Endothelial cell of umbilical vein (primary cell): ENCODE data around the gene NOLC1. TPM values are rescaled to one million over a fixed set of nuclear protein-coding genes. Genes with fewer than 3 reads are reported as not detected.

Experiments
- BruUV-seq: library from RNA; stranded (reverse); fragments of 400-500 nt; replicated peaks from 2 replicates; lab custom pipeline; 2021; lab: Mats Ljungman, UMichigan
- CTCF ChIA-PET: fragments of 300-600, 350-600 bp; sonication (Branson Sonifier 250); formaldehyde crosslinking; loops from one replicate; lab custom pipeline; 2021; ENCODE audit warnings: antibody characterized with exemption, inconsistent platforms; lab: Charles Lee
- POLR2A ChIA-PET: fragments of 300-600, 350-600 bp; sonication (Branson Sonifier 250); formaldehyde crosslinking; loops from one replicate; lab custom pipeline; 2021; ENCODE audit warnings: antibody characterized with exemption, inconsistent platforms; lab: Charles Lee
- DNase-seq: peaks from one replicate; pipeline ENCODE4 v3.0.0-alpha.2; 2011; ENCODE audit warnings: low read depth, low spot score
- FAIRE-seq: peaks from 2 replicates; lab custom pipeline; 2011; peaks lifted over from hg19 to GRCh38; lab: Jason Lieb, UNC
- H2AFZ ChIP-seq: 2 replicates; pipeline ENCODE4 v1.6.0; 2012; ENCODE audit warnings: low read depth, low read length, control low read depth, inconsistent platforms
- H3K27ac ChIP-seq: 2 replicates; pipeline ENCODE4 v1.5.1; 2011; ENCODE audit warnings: low read depth, mild to moderate bottlenecking, control low read depth, low read length, moderate library complexity; ENCODE audit not compliant: insufficient read depth
- H3K27me3 ChIP-seq, 2 experiments: 2 replicates each; pipeline versions ENCODE4 v1.6.0 to v1.6.1; 2011; ENCODE audit warnings: low read length in 2 of 2, mixed read lengths in 1 of 2; ENCODE audit not compliant: control insufficient read depth in 2 of 2, insufficient read depth in 2 of 2
- H3K36me3 ChIP-seq, 2 experiments: 2 replicates in 1 of 2; 3 replicates in 1 of 2; pipeline ENCODE4 v1.5.1; 2011; ENCODE audit warnings: low read length in 2 of 2, mild to moderate bottlenecking in 1 of 2, moderate library complexity in 1 of 2; ENCODE audit not compliant: control insufficient read depth in 2 of 2, insufficient read depth in 2 of 2; ENCODE audit errors: extremely low read depth in 1 of 2
- H3K4me1 ChIP-seq: 3 replicates; pipeline ENCODE4 v1.5.1; 2011; ENCODE audit warnings: mild to moderate bottlenecking, low read length; ENCODE audit not compliant: control insufficient read depth, insufficient read depth; ENCODE audit errors: extremely low read depth
- H3K4me2 ChIP-seq: 2 replicates; pipeline ENCODE4 v1.6.1; 2011; ENCODE audit warnings: low read length, control low read depth, mixed read lengths; ENCODE audit not compliant: insufficient read depth
- H3K4me3 ChIP-seq, 3 experiments: fragments of 200-600 bp in 1 of 3; sonication (generic), shearing (Covaris generic) in 1 of 3; replicated peaks in 1 of 3; 2 replicates each; pipeline ENCODE4 v1.5.1; 2011 to 2016; ENCODE audit warnings: control low read depth in 3 of 3, low read length in 3 of 3, mild to moderate bottlenecking in 2 of 3, inconsistent platforms in 1 of 3, low read depth in 1 of 3, moderate library complexity in 1 of 3; ENCODE audit not compliant: insufficient read depth in 1 of 3
- H3K79me2 ChIP-seq: 2 replicates; pipeline ENCODE4 v1.6.0; 2012; ENCODE audit warnings: low read length, inconsistent platforms; ENCODE audit not compliant: control insufficient read depth, insufficient read depth
- H3K9ac ChIP-seq: replicated peaks from 2 replicates; pipeline ENCODE3; 2011; ENCODE audit warnings: low read length, control low read depth; ENCODE audit not compliant: insufficient read depth; ENCODE audit errors: extremely low read depth
- H3K9me1 ChIP-seq: replicated peaks from 3 replicates; pipeline ENCODE4 v1.6.0; 2011; ENCODE audit warnings: mild to moderate bottlenecking, low read length; ENCODE audit not compliant: control insufficient read depth, insufficient read depth; ENCODE audit errors: extremely low read depth
- H3K9me3 ChIP-seq: replicated peaks from 2 replicates; pipeline ENCODE4 v1.5.1; 2012; ENCODE audit warnings: low read length, inconsistent platforms; ENCODE audit not compliant: control insufficient read depth, insufficient read depth
- H4K20me1 ChIP-seq: replicated peaks from 2 replicates; pipeline ENCODE3; 2011; ENCODE audit warnings: mild to moderate bottlenecking, low read length; ENCODE audit not compliant: control insufficient read depth, insufficient read depth; ENCODE audit errors: extremely low read depth
- EZH2 ChIP-seq: IDR thresholded peaks from 2 replicates; pipeline ENCODE4 v1.6.1; 2012; ENCODE audit warnings: borderline replicate concordance, low read depth, mild to moderate bottlenecking, moderate library complexity, low read length, inconsistent platforms; ENCODE audit not compliant: severe bottlenecking
- GATA2 ChIP-seq: IDR thresholded peaks from 2 replicates; pipeline ENCODE4 v1.7.0; 2011; ENCODE audit warnings: low read depth, mild to moderate bottlenecking, moderate library complexity, mixed read lengths, low read length; ENCODE audit not compliant: insufficient read length, insufficient read depth
- JUN ChIP-seq: IDR thresholded peaks from 2 replicates; pipeline ENCODE4 v1.6.1; 2011; ENCODE audit warnings: borderline replicate concordance, low read depth; ENCODE audit not compliant: insufficient read length, insufficient read depth
- MYC ChIP-seq: IDR thresholded peaks from one replicate; pipeline ENCODE4 v1.6.1; 2011; ENCODE audit warnings: mild to moderate bottlenecking, low read depth, low read length
- POLR2AphosphoS5 ChIP-seq: IDR thresholded peaks from 2 replicates; pipeline ENCODE4 v1.6.1; 2012; ENCODE audit warnings: low read depth, mild to moderate bottlenecking, control low read depth, low read length, moderate library complexity; ENCODE audit not compliant: insufficient read depth
- dilution Hi-C: fragments of 300-500 bp; cut with MboI; formaldehyde crosslinking; loops from one replicate; pipeline ENCODE4 v1.15.0; 2019; ENCODE audit warnings: low sequenced_read_pairs; ENCODE audit not compliant: extremely low pct_ligation_motif_present
- intact Hi-C: fragments of 100-400 bp; cut with micrococcal nuclease; formaldehyde crosslinking; loops from one replicate; pipeline ENCODE4 v1.10.0; 2022
- polyA plus RNA-seq, 4 experiments: library from polyadenylated mRNA; depleted of rRNA in 3 of 4; stranded (reverse) in 3 of 4; unstranded in 1 of 4; fragments of >200 nt; gene quantifications; 2 replicates each; pipeline versions ENCODE4 v1.2.1 to v1.2.3, GENCODE V29; 2011 to 2012; ENCODE audit warnings: missing spikeins in 1 of 4
- total RNA-seq: library from RNA; stranded (reverse); gene quantifications from 2 replicates; pipeline ENCODE4 v1.2.3, GENCODE V29; 2021
- TF ChIP-seq, protein P1 (sequence below): IDR thresholded peaks from 2 replicates; pipeline ENCODE4 v1.6.1; 2011; ENCODE audit not compliant: insufficient read depth, insufficient read length
- TF ChIP-seq, protein P2 (sequence below), 2 donors: IDR thresholded peaks; 1 replicate in 1 of 2; 2 replicates in 1 of 2; pipeline ENCODE4 v1.5.1; 2011; ENCODE audit warnings: low read length in 2 of 2, mild to moderate bottlenecking in 2 of 2, moderate library complexity in 2 of 2, control low read depth in 1 of 2, inconsistent platforms in 1 of 2, low read depth in 1 of 2; ENCODE audit not compliant: insufficient read depth in 1 of 2; ENCODE audit errors: extremely low read depth in 1 of 2

NOLC1 gene
- total and polyA plus RNA-seq, 2 donors (not counting 3 experiments of a cell fraction or from before 2014, with no cell fraction given), result 32.1 to 73.1 TPM

DNA sequence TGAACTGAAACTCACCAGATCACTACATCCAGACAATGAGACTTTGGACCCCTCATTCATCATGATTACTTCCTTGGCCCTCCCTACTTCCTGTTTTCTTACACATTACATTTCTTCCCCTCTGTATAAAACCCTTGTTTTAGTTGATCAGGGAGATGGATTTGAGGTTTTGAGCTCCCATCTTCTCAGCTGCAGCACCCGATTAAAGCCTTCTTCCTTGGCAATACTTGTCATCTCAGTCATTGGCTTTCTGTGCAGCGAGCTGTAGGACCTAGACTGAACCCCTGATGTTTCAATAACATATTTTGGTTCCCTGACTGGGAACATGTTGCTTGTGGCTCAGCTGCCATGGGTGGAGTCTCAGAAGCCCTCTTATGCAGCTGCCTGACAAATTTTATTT lies 33.1 kb downstream of the NOLC1 start:
- no peaks in the 10 kb centered on the region for H3K4me1 ChIP-seq
- POLR2A ChIA-PET, result no interaction called here
- no peak for FAIRE-seq
- dilution Hi-C loops (no loop called here), intact Hi-C loops (no loop called here)
- no peak overlapping the region for H3K4me3 ChIP-seq
- no peaks in the 10 kb centered on the region for H3K9me1 ChIP-seq
- no peaks in the 10 kb centered on the region for H3K36me3 ChIP-seq
- TF ChIP-seq GATA2, result no peak
- TF ChIP-seq EZH2, result no peak
- no peak for TF ChIP-seq POLR2AphosphoS5
- no peak for TF ChIP-seq MYC
- TF ChIP-seq, protein P1, sequence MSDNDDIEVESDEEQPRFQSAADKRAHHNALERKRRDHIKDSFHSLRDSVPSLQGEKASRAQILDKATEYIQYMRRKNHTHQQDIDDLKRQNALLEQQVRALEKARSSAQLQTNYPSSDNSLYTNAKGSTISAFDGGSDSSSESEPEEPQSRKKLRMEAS, result no peak
- TF ChIP-seq JUN, result no peak
- TF ChIP-seq, protein P2, sequence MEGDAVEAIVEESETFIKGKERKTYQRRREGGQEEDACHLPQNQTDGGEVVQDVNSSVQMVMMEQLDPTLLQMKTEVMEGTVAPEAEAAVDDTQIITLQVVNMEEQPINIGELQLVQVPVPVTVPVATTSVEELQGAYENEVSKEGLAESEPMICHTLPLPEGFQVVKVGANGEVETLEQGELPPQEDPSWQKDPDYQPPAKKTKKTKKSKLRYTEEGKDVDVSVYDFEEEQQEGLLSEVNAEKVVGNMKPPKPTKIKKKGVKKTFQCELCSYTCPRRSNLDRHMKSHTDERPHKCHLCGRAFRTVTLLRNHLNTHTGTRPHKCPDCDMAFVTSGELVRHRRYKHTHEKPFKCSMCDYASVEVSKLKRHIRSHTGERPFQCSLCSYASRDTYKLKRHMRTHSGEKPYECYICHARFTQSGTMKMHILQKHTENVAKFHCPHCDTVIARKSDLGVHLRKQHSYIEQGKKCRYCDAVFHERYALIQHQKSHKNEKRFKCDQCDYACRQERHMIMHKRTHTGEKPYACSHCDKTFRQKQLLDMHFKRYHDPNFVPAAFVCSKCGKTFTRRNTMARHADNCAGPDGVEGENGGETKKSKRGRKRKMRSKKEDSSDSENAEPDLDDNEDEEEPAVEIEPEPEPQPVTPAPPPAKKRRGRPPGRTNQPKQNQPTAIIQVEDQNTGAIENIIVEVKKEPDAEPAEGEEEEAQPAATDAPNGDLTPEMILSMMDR (IDR thresholded peaks at IDR 0.05; ENCODE audit: extremely low read depth in 1 of 2, insufficient read depth in 1 of 2, low read depth in 1 of 2, low read length in 2 of 2), result no peak
- no peak overlapping the region for H2AFZ ChIP-seq
- no peaks in the 10 kb centered on the region for H3K9me3 ChIP-seq
- no peaks in the 10 kb centered on the region for H4K20me1 ChIP-seq
- no peaks in the 10 kb centered on the region for H3K79me2 ChIP-seq
- no TSS peak for BruUV-seq
- H3K27ac ChIP-seq, result no peak overlapping the region
- H3K27me3 ChIP-seq, result peaks cover 3% of the 10 kb centered on the region in 2 experiments
- no peak overlapping the region for H3K4me2 ChIP-seq
- CTCF ChIA-PET, result interaction anchor here (0.7 to 1.1 kb wide), 2 partner anchors 16 to 167 kb away, joined by 3 to 5 read pairs; no protein-coding TSS in a partner anchor
- no peak overlapping the region for H3K9ac ChIP-seq
- DNase-seq, result no peak
